Measurements from ENCODE around the gene MRC1.

DNA sequence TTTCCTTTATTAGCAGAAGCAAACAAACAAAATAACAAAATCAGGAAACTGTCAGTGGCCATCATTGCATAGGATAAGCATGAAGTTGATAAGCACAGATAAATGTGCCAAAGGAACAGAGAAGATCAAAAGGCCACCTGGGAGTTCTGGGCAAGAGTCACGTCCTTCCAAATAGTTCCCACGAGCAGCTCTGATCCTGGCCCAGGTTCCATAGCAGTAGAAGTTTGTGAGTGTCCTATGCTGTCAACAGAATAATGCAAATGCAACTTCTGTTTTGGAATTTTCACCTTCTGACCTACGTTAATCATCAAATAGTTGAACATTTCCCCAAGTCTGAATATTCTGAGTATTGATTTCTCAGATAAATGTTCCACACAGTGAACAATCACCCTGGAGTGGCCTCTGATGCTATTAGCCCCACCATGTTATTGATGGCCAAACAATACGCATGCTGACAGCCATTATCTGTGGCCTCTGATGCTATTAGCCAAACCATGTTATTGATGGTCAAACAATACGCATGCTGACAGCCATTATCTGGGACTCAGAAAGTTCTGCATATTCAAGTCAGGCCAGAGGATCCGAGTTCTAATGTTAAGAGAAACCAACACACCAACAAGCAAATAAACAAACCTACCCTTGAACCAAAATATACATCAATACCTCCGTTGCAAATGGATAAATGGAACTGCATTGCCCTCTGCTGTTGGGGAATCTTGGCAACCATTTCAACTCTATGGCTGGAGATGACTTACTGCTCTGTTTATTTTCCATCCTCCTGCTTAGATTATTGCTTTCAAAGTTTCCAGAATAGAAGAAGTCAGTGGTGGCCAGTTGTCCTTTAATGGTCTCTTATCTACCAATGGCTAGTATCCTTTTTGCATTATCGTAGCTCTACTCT, 63.3 kb downstream of the MRC1 start:
- TF ChIP-seq, protein P1, sequence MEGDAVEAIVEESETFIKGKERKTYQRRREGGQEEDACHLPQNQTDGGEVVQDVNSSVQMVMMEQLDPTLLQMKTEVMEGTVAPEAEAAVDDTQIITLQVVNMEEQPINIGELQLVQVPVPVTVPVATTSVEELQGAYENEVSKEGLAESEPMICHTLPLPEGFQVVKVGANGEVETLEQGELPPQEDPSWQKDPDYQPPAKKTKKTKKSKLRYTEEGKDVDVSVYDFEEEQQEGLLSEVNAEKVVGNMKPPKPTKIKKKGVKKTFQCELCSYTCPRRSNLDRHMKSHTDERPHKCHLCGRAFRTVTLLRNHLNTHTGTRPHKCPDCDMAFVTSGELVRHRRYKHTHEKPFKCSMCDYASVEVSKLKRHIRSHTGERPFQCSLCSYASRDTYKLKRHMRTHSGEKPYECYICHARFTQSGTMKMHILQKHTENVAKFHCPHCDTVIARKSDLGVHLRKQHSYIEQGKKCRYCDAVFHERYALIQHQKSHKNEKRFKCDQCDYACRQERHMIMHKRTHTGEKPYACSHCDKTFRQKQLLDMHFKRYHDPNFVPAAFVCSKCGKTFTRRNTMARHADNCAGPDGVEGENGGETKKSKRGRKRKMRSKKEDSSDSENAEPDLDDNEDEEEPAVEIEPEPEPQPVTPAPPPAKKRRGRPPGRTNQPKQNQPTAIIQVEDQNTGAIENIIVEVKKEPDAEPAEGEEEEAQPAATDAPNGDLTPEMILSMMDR (conservative IDR thresholded peaks at IDR 0.05) = no peak
- TF ChIP-seq EZH2 (IDR thresholded peaks at IDR 0.05; ENCODE audit: low read depth) = no peak
